Jurkat, Clone E6-1 (cell line): ENCODE measurements around the gene HHIPL1.
"Not testable (repeated sequence)": the region's sequence is repeated elsewhere in the genome, so short reads cannot be mapped to it uniquely, and the experiment has no call there.

Source experiments
- DNase-seq: peaks from one replicate; pipeline ENCODE4 v3.0.0-alpha.2; 2011; ENCODE audit warnings: low read depth, low spot score
- H3K4me3 ChIP-seq: 2 replicates; pipeline ENCODE4 v1.5.1; 2011; ENCODE audit warnings: mild to moderate bottlenecking, low read length, control low read depth, moderate library complexity

Gene HHIPL1

DNA sequence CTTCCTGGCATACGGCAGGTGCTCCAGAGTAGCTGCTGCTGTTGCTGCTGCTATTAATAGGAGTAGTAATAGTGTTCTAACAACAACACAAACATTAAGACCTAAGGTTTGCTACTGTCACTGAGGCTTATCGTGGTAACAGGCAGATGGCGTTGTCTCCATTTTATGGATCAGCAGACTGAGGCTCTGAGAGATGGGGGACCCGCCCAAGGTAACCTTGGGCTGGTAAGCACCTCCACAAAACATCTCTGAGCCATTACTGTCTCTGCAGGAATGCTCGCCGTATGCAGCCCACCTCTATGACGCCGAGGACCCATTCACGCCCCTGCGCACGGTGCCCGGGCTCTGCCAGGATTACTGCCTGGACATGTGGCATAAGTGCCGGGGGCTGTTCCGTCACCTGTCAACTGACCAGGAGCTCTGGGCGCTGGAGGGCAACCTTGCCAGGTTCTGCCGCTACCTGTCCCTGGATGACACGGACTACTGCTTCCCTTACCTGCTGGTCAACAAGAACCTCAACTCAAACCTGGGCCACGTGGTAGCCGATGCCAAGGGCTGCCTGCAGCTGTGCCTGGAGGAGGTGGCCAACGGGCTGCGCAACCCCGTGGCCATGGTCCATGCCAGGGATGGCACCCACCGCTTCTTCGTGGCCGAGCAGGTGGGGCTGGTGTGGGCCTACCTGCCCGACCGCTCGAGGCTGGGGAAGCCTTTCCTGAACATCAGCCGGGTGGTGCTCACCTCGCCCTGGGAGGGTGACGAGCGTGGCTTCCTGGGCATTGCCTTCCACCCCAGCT is 7.2 kb downstream of the HHIPL1 start:
- no peak overlapping the region for H3K4me3 ChIP-seq
- no peak for DNase-seq

DNA sequence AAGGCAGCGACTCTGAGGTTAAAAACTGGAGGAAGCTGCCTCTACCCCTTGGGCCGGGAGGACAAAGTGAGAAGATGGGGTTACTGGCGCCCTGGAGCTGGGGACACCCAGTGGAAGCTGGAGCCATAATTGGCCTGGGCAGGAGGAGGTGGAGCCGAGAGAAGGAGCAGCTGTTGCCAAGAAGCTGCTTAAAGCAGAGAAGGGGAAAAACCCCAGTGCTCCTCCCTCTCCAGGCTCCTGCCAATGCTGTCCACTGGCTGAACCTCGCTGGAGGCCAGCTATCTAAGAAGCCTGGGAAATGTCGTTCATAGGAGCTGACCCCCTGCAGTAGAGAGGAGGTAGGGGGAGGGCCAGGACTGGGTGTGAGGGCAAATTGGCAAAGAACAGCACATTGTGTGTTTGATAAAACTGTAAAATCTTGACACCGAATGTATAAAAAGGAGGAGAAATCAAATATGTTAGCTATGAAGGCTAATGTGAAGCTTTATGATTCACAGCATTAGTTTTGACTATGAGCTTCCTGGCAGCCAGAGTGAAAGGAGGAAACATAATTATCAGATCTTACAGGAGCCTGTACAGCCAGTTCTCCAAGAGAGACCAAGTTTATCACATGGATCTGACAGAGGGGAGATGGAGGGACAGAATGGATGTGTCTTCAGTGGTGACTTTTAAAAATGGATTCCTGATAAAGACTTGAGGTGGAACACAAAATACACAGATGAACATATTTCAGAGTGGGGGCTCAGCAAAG is 9.5 kb downstream of the HHIPL1 start:
- no peak for DNase-seq
- no peak overlapping the region for H3K4me3 ChIP-seq

DNA sequence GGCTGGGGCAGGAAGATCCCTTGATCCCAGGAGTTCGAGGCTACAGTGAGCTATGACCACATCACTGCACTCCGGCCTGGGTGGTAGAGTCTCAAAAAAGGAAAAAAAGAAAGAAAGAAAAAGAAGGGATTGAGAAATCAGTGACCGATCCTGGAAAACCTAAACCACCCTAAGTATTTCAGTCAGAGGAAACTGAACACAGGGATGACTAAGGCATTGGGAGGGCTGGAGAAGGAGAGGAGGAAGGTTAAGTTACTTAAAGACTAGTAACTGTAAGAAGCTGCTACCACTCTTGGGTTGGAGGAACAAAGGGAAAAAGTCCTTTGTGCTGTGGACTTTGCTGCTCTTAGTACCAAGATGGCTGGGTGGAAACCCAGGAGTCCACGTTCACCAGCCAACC is 10.6 kb downstream of the HHIPL1 start:
- DNase-seq, result no peak
- H3K4me3 ChIP-seq, result no peak overlapping the region

DNA sequence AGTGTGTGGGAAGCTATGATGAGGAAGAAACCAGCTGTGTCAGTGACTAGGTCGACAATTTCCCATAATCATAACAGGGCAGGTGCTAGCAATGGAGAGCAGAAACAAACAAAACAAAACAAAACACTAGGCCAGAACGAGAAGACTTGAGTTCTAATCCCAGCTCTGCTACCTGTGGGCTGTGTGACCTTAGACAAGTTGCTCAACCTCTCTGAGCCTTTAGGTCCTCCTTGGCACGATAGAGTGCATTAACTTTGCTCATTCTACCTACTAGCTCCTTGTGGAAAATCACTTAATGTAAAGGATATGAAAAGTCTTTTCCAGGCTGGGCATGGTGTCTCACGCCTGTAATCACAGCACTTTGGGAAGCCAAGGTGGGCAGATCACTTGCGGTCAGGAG is 11.2 kb downstream of the HHIPL1 start:
- no peak for DNase-seq
- no peak overlapping the region for H3K4me3 ChIP-seq

DNA sequence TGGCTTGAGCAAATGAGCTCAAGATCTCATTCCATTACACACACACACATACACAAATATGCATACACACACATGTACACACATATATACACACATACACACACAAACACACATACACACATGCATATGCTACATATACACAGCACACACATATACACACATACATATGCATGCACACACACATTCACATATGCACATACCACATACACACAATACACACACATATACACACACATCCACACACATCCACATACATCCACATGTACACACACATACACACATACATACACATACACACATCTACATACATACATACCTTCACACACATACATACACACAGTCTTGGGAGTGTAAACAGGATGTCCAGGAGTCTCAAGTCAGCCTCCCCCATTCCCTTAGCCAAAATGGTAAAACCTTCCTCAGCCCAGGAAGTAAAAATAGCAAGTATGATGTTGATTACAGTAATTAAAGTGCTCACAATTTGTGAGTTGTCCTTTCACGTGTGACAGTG is 12.8 kb downstream of the HHIPL1 start:
- no peak overlapping the region for H3K4me3 ChIP-seq
- DNase-seq, result no peak

DNA sequence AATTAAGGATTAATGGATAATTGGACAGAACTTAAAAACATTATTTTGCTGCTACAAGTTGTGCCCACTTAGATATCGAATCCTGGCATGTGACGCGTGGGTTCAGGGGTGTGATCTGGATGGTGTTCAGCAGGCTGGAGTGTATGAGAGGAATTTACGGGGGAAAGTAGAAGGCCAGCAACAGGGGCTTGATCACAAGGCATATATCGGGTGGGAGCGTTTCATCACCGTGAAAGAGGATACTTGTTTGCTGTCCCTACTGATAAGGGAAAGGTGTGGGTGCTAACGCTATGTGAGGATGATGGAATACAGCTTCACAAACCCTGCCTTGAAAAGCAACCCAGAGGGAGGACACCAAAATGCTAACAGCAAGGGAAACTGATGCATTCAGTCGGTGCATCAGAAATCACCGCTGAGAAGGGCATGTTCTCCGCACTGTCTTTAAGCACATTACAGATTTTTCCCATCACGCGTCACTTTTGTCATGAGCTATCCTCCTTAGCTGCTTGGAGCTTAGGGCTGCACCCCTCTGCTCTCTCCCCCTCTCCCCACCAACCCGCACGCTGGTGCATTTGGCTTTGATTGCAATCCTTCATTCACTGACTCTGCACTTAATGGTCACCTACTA is 13.4 kb downstream of the HHIPL1 start:
- no peak for DNase-seq
- no peak overlapping the region for H3K4me3 ChIP-seq

DNA sequence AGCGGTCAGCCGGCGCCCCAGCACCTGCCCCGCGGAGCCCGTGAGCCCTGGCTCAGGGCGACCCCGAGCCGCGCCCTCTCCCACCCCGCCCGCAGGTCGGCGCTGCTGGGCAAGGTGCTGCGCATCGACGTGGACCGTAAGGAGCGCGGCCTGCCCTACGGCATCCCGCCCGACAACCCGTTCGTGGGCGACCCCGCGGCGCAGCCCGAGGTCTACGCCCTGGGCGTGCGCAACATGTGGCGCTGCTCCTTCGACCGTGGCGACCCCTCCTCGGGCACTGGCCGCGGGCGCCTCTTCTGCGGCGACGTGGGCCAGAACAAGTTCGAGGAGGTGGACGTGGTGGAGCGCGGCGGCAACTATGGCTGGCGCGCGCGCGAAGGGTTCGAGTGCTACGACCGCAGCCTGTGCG is 14.4 kb downstream of the HHIPL1 start:
- H3K4me3 ChIP-seq, result no peak overlapping the region

DNA sequence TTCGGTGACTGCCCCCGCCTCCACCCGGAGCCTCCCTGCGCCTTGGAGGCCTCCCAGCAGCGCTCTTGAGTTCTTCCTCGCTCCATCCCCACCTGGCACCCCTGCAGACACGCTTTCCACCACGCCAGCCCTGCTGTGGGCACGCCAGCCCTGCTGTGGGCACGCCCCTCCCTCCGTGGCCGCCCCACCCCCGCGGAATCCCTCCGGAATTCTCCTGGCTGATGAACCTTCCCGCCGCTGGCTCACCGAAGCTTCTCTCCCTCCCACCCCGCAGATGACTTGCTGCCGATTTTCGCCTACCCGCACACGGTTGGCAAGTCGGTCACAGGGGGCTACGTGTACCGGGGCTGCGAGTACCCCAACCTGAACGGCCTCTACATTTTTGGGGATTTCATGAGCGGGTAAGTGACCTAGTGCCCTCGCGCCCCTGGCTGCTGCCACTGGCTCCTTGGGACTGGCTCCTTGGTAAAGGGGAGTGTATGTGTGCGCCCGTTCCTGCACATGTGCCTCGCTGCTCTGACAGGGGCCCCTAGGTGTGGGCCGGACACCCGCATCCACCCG is 15.2 kb downstream of the HHIPL1 start:
- H3K4me3 ChIP-seq, result no peak overlapping the region
- no peak for DNase-seq

More for the DNA sequence above, 14.4 kb downstream of the HHIPL1 start:
- no peak for DNase-seq

DNA sequence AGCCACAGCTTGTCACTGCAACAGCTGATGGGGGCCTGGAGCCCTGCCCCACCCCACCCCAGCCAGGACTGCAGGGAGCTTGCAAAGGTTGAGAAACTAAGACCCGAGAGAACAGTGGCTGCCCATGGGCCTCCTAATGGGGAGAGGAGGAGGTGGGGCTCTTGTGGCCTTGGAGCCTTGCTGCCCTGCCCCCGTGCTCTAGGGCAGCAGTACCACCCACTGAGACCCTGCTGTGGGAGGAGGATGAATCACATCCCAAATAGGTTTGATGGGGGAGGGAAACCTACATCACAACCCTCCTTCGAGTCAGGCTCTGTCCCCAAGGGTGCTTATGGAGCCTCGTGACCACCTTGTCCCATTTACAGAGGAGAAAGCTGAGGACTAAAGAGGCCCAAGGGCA is 15.9 kb downstream of the HHIPL1 start:
- no peak for DNase-seq
- H3K4me3 ChIP-seq, result no peak overlapping the region

DNA sequence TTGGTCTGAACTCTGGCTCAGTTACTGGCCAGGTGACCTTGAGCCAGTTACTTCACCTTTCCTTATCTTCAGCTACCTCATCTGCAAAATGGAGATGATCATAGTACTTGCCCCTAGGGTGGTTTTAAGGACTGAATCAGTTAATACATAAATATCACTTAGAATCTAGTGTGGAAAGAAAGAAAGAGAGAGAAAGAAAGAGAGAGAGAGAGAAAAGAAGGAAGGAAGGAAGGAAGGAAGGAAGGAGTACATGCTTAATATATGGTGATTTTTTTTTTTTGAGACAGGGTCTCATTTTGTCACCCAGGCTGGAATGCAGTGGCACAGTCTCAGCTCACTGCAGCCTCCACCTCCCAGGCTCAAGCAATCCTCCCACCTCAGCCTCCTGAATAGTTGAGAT is 16.3 kb downstream of the HHIPL1 start:
- H3K4me3 ChIP-seq, DNase-seq: not testable (repeated sequence)

DNA sequence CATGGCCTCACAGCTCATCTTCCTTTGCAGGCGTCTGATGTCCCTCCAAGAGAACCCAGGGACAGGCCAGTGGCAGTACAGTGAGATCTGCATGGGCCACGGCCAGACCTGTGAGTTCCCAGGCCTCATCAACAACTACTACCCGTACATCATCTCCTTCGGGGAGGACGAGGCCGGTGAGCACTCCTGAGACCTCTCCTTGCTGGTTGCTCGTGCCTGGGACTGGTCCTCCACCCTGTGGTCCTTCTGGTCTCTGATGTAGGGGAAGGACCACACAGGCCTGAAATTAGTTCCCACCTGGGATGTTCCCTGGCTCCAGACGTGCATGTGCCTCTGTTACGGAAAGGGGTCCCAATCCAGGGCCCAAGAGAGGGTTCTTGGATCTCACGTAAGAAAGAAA is 17.9 kb downstream of the HHIPL1 start:
- no peak overlapping the region for H3K4me3 ChIP-seq
- DNase-seq, result no peak

DNA sequence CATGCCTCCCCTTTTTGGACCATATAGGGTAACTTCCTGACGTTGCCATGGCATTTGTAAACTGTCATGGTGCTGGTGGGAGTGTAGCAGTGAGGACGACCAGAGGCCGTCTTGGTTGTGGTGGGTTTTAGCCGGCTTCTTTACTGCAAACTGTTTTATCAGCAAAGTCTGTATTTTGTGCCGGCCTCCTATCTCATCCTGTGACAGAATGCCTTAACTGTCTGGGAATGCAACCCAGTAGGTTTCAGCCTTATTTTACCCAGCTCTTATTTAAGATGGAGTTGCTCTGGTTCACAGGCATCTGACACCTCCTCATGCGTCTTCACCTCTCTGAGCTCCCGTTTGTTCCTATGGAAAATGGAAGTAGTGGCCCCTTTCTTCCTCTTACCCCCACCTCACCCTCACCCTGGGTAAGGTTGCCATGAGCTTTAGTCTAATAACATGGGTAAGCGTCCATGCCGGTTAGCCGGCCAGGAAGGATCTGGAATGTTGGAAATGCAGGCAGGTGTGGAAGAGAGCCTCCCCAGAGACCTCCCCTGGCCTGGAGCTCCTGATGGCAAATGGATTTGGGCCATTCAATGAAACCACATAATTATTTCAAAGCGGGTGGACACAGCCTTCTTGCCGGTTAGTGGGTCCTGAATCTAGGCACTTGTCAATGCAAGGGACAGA is 18.6 kb downstream of the HHIPL1 start:
- DNase-seq, result no peak
- no peak overlapping the region for H3K4me3 ChIP-seq

DNA sequence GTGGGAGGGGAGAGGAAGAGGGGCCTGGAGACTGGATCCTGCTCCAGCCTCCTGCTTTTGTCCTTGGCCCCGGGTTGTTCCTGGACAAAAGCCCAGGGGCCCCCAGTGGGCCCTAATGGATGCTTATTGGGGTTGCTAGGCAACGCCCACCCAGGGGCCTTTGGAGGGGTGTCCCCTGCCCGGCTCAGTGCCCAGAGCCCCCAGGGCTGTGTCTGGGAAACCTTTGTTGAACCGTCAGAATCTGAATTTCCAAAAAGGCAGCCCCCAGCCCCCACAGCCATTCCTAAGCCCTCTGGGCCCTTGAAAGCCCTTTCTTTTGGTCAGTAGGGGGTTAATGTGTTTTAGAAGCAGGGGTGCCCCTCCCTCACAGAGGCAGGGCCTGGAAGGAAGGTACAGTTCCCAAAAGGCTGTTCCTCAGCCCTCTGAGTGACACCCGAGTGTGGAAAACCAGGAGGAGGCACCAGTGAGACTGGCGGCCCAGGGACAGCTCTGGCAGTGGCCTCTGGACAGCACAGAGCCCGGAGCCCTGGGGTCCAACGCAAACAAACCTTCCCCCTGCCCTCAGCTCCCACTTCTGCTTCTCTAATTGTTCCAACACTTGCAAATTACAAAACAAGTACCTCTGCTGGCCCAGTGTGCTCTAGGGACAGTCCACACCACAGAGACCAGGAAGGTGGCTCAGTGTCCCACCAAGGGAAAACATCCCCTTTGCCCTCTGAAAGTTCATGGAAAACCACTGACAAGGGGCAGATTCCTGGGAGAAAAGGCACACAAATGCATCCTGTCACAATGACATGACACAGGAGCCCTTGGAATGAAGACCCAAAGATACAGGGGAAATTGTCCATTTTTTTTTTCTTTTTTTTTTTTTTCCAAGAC is 19.4 kb downstream of the HHIPL1 start:
- no peak overlapping the region for H3K4me3 ChIP-seq
- DNase-seq, result no peak

DNA sequence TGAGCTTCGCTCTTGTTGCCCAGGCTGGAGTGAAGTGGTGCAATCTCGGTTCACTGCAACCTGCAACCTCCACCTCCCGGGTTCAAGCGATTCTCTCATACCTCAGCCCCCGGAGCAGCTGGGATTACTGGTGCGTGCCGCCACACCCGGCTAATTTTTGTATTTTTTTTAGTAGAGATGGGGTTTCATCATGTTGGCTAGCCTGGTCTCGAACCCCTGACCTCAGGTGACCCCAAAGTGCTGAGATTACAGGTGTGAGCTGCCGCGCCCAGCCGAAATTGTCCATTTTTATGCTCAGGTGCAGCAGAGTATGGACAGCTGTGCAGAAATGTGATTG is 20.0 kb downstream of the HHIPL1 start:
- no peak for DNase-seq
- no peak overlapping the region for H3K4me3 ChIP-seq

DNA sequence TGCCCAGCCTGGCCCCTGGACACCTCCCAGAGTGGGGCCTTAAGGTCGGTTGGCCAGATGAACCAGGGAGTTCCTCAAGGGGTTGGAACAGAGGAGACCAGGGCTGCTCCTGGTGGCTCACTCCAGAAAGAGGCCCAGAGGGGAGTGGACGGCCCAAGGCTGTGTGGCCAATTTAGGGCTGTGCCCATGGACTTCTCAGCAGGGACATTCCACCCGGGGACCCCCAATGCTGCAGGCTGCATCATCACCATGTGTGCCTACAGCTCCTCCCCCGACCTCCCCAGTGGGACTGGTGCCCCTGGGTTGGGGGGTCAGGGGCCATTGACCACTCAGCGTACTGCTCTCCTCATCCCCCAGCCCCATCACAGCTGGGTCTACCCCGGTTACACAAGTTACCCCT is 21.6 kb downstream of the HHIPL1 start:
- no peak for DNase-seq
- no peak overlapping the region for H3K4me3 ChIP-seq

DNA sequence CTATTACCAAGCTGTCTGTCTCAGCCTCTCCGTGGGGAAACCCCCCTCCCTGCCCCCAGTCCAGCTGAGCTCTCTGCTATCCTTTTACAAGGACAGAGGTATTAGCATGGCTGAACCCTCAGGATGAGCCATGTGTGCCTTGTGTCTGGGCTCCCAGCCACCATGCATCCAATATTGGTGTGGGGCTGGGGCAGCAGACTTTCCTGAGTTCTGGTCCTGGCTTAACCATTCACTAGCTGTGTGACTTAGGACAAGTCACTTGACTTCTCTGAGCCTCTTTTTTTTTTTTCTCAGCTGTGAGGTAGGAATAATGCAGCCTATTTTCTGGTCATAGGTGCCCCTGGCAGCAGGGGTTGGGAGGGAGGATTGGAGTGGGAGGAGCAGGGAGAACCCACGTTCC is 22.1 kb downstream of the HHIPL1 start:
- DNase-seq, result no peak
- H3K4me3 ChIP-seq, result no peak overlapping the region

DNA sequence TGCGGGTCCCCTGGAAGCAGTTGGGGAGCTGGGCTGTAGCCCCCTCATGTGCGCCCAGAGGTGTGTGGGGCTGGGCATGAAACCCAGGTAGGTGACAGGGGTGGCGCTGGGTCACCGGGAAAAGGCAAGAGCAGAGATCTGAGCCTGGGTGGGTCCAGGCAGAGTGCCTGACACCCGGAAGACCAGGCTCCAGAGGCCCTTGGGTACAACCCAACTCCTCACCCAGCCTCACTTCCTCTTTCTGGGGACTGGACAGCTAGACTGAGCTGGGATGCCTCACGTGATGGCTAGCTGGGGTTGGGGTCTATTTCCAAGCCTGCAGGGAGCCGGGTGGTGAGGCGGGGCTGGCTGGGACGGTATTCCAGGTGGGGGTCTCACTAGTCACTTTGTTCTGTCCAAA is 22.9 kb downstream of the HHIPL1 start:
- no peak for DNase-seq

More for the DNA sequence above, 22.9 kb downstream of the HHIPL1 start:
- no peak overlapping the region for H3K4me3 ChIP-seq
